ENCODE measurements around the gene TRAPPC2L.

The TRAPPC2L gene

DNA sequence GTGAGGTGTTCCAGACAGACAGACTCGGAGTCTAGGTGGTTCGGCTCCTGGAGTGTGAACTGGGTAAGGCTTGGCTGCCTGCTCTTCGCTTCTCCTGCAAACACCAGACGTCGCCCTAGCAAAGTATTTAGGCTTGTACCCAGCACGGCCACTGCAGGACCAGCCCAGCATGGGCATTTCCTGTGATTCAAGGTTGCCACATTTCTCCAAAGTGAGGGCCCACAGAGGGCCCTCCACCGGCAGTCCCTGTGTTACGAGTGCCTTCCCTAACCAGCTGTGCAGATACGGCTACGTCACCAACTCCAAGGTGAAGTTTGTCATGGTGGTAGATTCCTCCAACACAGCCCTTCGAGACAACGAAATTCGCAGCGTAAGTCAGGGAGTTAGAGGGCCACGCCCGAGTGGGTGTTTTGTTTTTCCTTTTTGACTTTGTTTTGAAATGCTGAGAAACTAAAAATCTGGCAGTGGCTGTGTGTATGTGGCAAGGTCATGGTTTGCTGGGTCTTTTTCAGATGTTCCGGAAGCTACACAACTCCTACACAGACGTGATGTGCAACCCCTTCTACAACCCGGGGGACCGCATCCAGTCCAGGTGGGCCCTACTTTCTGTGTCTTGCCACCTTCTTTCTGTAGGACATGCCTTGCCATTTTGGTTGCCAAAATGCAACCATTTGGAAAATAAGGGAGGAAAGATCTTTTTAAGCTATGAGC is 2.6 kb downstream of the TRAPPC2L start:
- no peak for DNase-seq (ENCODE audit: low read depth in 2 of 2)

DNA sequence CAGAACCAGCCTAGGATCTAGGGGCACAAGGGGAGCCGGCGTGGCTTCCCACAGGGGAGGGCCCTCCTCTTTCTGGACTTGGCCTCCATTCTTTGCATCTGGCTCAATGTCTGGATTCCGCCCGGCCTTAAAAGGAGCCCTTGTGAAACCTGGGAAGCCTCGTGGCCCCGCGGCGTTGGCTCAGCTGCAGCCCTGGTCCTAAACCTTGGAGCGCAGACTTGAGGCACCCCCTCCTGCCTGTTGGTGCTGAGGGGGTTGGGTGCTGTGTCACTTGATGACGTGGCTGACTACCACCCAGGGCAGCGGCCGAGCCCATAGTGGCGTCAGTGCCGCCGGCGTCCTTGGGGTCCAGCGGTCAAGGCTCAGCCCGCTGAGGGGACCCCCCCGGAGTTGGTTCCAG is 4.4 kb downstream of the TRAPPC2L start:
- DNase-seq (ENCODE audit: low read depth in 2 of 2) = no peak

DNA sequence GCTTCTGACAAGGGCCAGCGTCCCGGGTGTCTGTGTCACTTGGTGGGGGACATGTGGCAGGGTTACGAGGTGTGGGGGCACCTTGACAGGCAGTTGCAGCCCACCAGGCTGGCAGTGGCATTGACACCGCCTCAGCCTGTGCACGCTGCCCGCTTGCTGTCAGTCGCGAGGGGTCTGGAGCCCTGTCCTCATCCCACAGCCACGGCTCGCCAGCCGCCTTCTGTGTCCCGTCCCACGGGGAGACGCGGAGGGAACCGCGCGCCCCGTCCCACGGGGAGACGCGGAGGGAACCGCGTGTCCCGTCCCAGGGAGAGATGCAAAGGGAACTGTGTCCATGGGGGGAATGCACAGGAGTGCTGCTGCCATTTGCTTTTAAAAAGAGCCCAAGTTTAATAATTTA is 6.0 kb downstream of the TRAPPC2L start:
- no peak for DNase-seq (ENCODE audit: low read depth in 2 of 2)

DNA sequence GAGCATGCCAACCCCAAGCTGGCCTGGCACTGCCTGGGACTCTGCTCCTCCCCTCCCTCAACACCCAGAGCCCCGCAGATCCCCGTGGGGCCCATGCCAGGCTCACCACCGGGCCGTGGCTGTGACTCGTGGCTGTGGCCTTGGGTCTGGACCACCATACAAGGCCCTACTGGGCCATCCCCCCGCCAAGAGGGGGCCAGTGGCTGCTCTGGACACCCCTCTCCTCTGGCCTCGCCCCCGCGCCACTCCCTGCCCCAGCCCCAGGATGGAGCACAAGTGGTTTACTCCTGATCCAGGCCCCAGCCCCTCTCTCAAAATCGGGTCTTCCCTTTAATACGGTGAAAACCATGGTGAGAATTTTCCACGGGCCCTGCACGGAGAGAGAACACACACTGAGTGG is 6.5 kb downstream of the TRAPPC2L start:
- no peak for DNase-seq (ENCODE audit: low read depth in 2 of 2)

DNA sequence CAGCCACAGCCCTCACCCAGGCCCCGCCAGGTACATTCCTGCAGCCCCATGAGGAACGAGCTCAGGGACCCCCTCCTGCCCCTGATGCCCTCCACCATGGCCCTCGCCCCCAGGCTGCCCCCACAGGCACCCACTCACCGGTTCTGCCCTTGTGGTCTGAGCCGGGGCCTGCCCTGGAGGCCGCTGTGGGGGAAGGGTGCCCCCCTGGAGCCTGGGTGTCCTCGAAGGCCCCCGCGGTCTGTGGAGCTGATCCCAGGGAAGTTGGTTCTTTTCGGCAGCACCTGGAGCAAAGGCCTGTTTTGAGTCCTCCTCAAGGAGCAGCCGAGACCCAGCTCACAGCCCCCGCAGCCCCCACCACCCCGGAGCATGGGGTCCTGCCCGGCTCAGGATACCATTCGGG is 7.2 kb downstream of the TRAPPC2L start:
- no peak for DNase-seq (ENCODE audit: low read depth in 2 of 2)

DNA sequence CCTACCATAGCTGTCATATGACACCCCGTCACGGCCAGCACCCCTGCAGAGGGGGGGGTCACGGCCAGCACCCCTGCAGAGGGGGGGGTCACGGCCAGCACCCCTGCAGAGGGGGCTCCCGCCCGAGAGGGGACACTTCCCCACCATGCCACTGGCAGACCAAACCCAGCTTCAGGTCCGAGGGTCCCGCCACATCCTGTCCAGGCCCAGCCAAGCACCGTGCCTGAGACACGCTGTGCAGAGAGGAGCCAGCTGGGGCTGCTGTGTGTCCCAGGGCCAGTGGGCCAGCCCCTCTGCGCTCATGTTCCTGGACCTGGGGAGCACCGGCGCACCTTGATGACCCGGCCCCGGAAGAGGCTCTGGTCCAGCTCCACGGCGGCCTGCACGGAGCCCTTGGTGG is 7.6 kb downstream of the TRAPPC2L start:
- DNase-seq (ENCODE audit: low read depth in 2 of 2) = no peak

DNA sequence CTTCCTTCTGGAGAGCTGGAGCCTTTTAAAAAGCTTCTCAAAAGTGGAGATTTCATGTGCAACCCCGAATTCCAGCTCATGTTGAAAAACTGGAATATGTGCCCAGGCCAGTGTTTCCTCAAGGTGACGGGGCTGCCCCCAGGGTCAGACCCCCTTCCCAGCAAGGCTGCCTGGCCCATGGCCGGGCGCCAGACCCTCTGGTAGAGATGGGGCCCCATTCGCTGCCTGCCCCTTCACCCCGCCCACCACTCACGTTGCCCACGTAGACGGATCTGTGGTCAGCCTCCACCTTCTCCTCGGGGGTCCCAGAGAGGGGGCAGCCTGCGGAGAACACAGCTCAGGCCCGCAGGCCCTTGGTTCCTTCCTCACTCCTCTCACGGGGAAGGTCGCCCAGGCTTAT is 8.4 kb downstream of the TRAPPC2L start:
- no peak for DNase-seq (ENCODE audit: low read depth in 2 of 2)

DNA sequence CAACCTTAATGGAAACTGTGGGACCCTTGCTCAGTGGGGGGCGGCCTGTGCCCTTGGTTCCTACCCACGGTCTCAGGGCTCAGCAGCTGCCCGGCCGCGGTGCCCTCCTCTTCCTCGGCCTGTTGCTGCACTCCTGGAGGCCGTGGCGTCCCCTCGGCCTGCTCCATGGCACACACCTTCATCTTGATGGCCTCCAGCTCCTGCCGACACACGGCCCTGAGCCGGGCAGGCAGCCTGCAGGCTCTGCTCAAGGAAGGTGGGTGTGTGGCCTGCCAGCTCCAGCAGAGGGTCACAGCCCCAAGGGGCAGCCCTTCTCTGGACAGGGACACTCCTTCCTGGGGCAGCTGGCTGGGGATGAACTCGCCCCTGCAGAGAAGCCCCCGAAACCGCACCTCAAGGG is 8.8 kb downstream of the TRAPPC2L start:
- no peak for DNase-seq (ENCODE audit: low read depth in 2 of 2)

DNA sequence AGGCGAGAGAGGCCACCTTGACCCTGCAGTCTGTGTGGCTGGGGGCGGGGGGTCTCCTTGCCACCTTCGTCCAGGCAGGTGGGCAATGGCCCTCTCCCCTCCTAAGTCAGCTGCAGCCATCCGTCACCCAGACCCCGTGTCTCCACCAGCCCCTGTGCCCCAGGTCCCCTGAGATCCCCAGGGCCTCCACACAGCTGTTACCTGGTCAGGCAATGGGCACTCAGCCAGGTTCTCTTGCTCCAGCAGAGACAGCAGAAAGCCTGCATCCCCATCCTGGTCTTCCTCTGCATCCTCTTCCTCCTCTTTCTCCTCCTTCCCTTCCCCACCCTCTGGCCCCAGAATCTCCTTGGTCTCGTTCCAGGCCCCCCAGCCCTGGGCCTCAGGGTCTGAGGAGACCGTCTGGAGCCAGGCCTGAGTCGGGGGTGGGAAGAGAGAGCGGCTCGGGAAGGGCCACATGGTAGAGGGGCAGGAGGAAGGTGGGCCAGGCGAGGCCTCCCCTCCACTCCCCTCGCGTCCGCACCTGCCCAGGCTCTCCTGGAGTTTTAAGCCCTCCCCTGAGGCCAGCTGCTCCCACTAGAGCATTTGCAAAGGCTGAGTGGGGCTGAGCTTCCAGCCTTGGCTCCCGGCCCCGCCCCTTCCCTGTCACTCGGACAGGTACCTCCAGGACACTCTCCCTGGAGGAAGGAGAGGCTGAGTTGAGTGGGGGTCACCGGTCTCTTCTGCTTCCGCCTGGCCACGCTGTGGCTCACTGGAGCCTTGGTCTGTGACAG is 9.4 kb downstream of the TRAPPC2L start, which contains the start of gene PABPN1L:
Gene PABPN1L (minus strand): TSS at position 510 of the 770 bp plus-strand sequence. CDS start 54 bp downstream, at position 456.
- no peak for DNase-seq (ENCODE audit: low read depth in 2 of 2)

DNA sequence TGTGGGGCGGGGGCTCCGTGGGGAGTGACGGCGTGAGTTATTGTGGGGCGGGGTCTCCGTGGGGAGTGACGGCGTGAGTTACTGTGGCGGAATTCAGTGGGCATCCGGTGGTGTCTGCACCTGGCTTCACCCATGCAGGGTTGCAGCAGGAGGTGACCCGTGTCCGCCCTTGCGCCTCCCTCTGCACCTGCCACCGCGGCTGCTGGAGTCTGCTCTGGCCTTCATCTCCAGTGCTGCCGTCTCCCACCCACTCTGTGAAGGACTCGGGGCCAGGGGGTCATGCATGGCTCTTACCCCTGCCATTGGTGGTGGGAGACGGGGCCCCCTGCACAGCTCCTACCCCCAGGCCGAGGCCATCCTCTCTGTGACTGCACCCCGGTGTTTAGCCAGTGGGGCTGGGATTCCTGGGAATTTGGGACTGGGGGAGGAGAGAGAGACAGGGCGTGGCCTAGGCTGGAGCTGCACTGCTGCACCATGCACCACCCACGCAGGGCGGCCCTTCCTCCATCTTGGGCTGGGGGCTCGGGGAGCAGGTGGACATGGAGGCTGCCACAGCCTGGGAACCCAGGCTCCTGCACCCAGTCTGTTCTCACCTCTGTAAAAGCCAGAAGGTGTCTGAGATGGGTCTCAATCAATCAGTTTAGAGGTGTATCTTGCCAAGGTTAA is 10.8 kb downstream of the TRAPPC2L start:
- DNase-seq (ENCODE audit: low read depth in 2 of 2) = no peak

DNA sequence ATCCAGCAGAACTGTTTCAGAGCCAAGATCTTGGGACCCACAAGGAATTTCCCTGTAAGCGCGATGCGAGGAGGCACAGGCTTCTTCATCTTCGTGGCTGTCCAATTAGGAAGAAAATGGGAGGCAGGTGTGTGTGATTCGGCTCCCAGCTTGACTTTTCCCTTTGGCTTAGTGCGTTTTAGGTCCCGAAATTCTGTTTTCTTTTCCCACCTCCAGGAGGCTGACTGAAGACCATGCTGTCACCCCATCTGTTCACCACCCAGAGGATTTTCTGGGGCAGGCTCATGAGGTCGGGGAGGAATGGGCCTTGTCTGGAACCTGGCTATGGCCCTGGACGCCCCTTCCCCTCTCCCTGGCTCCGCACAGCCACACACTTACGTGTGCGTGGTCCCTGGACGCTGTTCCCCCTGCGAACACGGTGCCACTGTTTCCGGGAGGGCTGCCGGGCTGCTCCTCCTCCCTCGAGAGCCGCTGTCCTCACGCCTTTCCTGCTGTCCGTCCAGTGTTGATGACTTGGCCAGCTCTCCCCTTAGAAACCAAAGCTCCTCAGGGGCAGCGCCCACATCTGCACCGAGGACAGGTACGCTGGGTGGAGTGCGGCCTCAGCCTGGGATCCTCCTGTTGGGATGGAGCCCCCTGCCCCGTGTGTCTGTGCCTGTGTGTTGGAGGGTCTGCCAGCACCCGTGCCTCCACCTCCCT is 12.2 kb downstream of the TRAPPC2L start:
- DNase-seq (ENCODE audit: low read depth in 2 of 2) = no peak

DNA sequence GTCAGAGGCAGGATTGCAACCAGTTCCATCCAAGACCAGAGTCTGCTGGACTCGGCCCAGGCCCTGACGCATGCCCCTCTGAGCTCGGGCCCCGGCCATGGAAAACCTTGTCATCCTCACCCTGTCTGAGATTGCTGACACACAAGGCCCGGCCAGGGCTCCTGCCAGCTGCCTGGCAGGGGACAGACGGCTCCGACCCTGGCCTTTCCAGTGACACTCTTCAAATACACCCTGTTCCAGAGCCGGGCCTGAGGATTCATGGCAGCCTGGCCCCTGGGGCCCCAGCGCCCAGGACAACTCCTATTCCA is 12.7 kb downstream of the TRAPPC2L start:
- DNase-seq (ENCODE audit: low read depth in 2 of 2) = no peak

DNA sequence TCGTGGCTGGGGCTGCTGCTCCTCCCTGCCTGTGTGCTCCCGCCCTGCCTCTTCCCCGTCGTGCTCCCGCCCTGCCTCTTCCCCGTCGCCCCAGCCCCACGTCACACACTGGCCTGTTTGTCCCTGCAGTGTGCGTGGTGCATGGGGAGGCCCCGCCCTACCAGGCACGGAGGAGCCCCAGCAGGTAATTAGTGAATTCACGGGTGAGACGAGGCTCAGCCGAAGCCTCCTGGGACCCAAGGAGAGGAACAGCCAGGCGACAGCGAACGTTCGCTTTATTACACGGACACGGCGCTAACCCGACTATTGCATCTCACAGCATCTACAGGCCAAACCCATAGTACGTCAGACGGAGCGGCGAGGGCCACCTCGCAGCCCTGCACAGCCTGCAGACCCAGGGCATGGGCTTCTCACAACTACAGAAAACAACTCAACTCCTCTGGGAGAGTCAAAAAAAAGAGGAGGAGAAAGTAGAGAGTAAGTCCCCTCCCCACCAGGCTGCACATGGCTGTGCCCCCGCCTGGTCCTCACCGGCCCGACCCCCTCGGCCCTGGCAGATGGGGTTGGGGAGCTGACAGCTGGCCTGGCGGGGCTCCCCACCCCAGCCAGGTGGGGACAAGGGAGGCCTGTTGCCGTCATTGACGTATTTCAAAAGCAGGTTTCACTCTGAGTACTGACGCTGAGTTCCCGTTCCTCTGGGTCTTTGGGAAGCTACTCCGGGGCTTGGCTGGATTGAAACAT is 13.9 kb downstream of the TRAPPC2L start:
- no peak for DNase-seq (ENCODE audit: low read depth in 2 of 2)

DNA sequence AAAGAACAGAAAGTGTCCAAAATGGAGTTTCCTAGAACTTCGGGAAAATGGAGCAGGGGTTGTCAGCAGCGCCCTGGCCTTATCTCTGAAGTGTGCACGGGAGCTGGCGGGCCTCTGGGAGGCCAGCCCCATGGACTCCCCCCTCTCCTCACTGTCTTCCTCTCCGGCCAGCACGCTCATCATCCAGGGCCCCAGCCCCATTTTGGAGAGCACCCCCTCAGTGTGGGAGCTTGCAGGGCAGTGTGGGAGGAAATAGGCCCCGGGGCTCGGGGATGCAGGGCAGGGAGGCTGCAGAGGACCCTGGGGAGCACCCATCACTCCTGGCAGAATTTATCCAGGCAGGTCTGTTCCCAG is 14.4 kb downstream of the TRAPPC2L start:
- no peak for DNase-seq (ENCODE audit: low read depth in 2 of 2)

DNA sequence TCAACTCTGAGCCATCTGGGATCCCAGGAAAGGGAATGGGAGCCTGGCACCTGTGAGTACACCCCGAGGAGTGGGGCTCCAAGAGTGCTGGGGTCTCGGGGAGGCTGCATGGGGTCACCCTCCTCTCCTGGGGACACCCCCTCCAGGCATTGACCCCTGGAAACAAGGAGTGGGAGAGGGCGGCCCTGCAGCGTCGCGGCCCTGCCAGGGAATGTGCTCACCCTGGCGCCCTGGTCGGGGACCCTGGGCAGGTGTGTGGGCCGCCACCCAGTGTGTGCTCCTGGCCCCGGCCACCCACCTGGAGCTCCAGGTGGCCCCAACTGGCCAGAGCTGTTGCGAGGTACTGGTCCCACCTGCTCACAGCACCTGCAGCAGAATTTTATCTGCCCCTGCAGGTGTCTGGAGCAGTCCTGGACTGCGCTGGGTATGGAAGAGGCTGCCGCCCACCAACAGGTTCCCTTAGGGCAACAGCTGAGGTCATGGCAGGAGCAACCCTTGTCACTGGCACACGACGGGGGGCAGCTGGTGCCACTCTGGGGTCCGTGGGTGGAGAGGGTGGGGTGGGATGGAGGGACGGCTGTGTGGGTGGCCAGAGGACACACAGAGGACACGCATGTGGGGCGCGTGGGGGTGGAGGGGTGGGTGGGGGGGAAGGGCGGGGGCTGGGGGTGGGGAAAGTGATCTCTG is 14.9 kb downstream of the TRAPPC2L start:
- DNase-seq (ENCODE audit: low read depth in 2 of 2) = no peak

DNA sequence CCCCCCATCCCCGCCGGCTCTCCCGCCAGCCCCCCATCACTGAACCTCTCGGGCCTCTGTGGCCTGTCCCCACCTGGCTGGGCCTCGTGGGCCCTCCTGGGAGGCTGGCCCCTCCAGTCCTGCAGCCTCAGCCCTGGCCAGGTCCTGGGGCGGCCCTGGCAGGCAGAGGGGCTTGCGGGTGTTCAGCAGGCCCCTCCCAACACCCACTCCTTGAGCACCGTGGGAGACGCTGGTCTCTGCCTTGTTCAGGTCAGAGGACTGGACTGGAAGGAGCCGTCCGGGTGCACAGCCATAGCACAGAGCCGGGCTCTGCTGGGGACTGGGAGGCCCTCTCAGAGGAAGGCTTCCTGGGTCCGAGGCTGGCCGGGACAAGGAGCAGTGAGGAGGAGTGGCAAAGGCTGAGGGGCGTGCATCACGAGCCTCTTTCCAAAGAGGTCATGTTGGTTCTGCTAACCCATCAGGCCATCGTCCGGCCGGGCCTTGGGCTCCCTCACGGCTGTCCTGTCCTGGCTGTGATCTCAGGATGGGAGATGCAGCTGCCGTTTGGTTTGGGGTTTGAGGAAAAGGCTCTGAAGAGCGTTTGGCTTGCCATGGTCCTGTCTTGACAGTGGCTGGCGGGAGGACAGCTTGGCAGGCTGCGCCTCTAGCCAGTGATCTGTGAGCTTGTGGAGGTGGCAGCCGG is 15.9 kb downstream of the TRAPPC2L start:
- DNase-seq (ENCODE audit: low read depth in 2 of 2) = no peak

DNA sequence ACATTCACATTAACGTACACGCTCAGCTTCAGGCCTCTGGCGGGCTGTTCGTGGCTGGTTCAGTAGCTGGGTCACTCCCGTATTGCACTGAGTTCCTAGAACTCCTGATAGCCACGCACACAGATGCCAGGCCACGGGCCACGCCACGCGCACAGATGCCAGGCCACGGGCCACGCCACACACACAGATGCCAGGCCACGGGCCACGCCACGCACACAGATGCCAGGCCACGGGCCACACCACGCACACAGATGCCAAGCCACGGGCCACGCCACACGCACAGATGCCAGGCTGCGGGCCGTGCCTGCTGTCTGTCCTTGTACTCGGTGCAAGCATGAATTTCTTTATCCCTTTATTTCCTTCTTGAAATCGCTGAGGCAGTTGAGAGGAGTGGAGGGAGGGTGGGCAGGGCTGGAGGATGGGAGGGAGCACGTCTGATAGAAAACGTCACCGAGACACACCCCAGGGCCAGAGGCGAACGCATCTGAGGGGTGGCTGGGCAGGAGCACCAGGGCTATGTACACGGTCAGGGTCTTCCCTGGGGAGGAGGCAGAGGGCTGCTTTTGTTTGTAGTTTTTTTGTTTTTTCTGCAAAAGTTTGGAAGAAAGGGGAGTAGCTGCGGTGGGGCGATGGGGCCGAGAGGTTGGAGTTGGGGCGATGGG is 18.1 kb downstream of the TRAPPC2L start:
- no peak for DNase-seq (ENCODE audit: low read depth in 2 of 2)

DNA sequence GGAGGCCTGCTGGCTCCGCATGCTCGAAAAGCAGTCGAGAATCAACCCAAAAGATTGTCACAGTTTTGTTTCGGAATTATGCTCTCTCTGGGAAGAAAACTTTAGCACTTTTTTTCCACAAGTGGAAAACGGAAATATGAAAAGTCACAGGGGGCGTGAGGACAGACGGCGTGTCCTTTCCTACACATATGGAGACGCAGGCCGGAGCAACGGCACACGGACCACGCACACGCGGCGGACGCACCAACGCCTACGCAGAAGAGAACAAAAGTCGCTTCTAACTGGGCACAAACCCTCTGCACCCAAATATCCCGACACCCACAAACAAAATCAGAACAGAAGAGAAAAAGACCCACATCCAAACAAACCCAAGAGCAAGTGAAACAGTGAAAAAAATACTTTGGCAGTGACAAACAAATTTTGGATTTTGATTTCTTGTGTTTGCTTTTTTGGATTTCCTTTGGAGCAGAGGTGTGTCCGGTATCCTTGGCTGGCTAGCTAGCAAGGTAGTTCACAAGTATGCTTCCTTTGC is 18.8 kb downstream of the TRAPPC2L start:
- no peak for DNase-seq (ENCODE audit: low read depth in 2 of 2)

DNA sequence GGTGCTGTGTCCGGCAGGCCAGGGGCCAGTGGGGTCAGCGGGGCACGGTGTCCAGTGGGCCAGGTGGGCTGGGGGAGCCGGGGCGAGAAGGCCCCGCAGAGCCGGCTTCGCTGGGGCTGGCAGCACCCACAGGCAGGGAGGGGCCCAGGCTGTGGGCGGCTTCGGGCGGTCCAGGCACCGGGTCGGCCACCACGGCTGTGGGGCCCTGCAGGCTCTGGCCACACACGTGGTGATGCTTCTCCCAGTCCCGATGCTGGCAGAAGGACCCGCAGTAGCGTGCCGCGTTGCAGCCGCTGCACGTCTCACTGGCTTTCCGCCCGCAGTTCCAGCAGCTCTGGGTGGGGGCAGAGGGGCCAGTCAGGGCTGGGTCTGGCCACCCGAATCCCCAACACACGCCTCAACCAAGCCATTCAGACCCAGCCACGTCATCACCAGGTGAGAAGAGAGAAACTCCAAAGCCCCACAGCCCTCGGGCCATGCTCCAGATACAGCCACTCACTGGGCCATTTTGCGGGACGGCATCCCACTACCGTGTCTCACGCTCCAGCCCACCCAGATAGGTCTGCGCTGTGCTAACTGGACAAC is 20.1 kb downstream of the TRAPPC2L start:
- DNase-seq (ENCODE audit: low read depth in 2 of 2) = no peak
